ENCODE measurements around the gene EPHA6.

The EPHA6 gene

GRCh38 chr3:97108136-97108535 lies 293.7 kb downstream of the EPHA6 start:
- DNase-seq (ENCODE audit: extremely low spot score), result no peak
- ChIA-PET CTCF (no interaction called here), POLR2A (no interaction called here)
- TF ChIP-seq FOXK2 (IDR thresholded peaks at IDR 0.05) (no peak), SP1 (IDR thresholded peaks at IDR 0.05) (no peak), CTBP1 (IDR thresholded peaks at IDR 0.05; ENCODE audit: borderline replicate concordance) (no peak), NFRKB (IDR thresholded peaks at IDR 0.05) (no peak), TARDBP (IDR thresholded peaks at IDR 0.05) (no peak), ARNT (IDR thresholded peaks at IDR 0.05) (no peak), FOXM1 (IDR thresholded peaks at IDR 0.05; ENCODE audit: borderline replicate concordance) (no peak), BHLHE40 (IDR thresholded peaks at IDR 0.05; ENCODE audit: borderline replicate concordance) (no peak), FOXA1 (IDR thresholded peaks at IDR 0.05) (no peak), ELF4 (IDR thresholded peaks at IDR 0.05) (no peak), HDGF (IDR thresholded peaks at IDR 0.05; ENCODE audit: borderline replicate concordance) (no peak), LEF1 (IDR thresholded peaks at IDR 0.05; ENCODE audit: borderline replicate concordance) (no peak), SUZ12 (IDR thresholded peaks at IDR 0.05) (no peak), L3MBTL2 (conservative IDR thresholded peaks at IDR 0.05) (no peak), PKNOX1 (IDR thresholded peaks at IDR 0.05) (no peak), ZNF384 (IDR thresholded peaks at IDR 0.05) (no peak)

DNA sequence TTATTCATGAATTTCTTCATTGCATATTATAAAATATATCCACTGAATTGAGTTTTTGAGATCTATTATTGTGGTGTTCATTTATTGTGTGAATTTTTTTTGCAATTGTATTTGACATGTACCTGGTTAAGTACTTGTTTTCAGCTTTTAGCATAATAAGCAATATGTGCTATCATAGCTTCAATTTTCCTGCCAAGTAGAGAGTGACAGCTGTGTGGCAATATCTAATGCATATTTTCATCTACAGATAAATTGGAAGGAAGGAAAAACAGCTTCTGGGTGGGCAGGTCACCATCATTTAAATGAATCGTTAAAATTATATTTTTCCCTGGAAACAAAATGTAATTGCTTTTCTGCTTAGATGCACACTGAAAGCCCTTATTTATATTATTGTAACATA lies 296.9 kb downstream of the EPHA6 start:
- TF ChIP-seq SUZ12 (IDR thresholded peaks at IDR 0.05) (no peak), NFRKB (IDR thresholded peaks at IDR 0.05) (no peak), ELF4 (IDR thresholded peaks at IDR 0.05) (no peak), FOXK2 (IDR thresholded peaks at IDR 0.05) (no peak), FOXA1 (IDR thresholded peaks at IDR 0.05) (no peak), TARDBP (IDR thresholded peaks at IDR 0.05) (no peak), HDGF (IDR thresholded peaks at IDR 0.05; ENCODE audit: borderline replicate concordance) (no peak), BHLHE40 (IDR thresholded peaks at IDR 0.05; ENCODE audit: borderline replicate concordance) (no peak), FOXM1 (IDR thresholded peaks at IDR 0.05; ENCODE audit: borderline replicate concordance) (no peak), ZNF384 (IDR thresholded peaks at IDR 0.05) (no peak), ARNT (IDR thresholded peaks at IDR 0.05) (no peak)
- ChIA-PET POLR2A (no interaction called here), CTCF (interaction anchor here (0.6 to 0.7 kb wide), 2 partner anchors 42 to 247 kb away, joined by 3 to 4 read pairs; no protein-coding TSS in a partner anchor)
- no peak for DNase-seq (ENCODE audit: extremely low spot score)

DNA sequence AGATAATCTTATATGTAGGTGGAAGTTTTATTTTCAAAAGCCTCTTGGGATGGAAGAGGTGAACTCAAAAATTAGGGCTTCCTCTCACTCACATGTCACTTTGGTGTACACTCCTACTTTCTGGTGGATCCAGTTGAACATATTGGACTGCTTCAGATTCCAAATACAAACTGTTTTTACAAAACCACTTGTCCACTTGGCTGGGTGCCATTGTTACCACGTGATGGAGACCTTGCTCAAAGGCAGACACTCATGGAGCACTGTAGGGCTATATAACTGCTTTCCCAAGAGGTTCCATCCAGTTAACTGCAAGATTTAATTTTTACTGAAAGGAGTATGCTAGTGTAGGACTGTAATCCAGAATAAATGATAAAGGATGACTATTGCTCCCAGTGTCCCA lies 307.0 kb downstream of the EPHA6 start:
- DNase-seq (ENCODE audit: extremely low spot score), result no peak
- CTCF ChIA-PET, result no interaction called here
- no peak for TF ChIP-seq CTBP1 (IDR thresholded peaks at IDR 0.05; ENCODE audit: borderline replicate concordance)
- no peak for TF ChIP-seq SUZ12 (IDR thresholded peaks at IDR 0.05)
- TF ChIP-seq LEF1 (IDR thresholded peaks at IDR 0.05; ENCODE audit: borderline replicate concordance), result no peak
- no peak for TF ChIP-seq ARNT (IDR thresholded peaks at IDR 0.05)
- TF ChIP-seq FOXM1 (IDR thresholded peaks at IDR 0.05; ENCODE audit: borderline replicate concordance), result no peak
- no peak for TF ChIP-seq NFRKB (IDR thresholded peaks at IDR 0.05)
- TF ChIP-seq ELF4 (IDR thresholded peaks at IDR 0.05), result no peak
- TF ChIP-seq HDGF (IDR thresholded peaks at IDR 0.05; ENCODE audit: borderline replicate concordance), result no peak
- no peak for TF ChIP-seq L3MBTL2 (conservative IDR thresholded peaks at IDR 0.05)
- POLR2A ChIA-PET, result no interaction called here

- ChIA-PET CTCF (no interaction called here), POLR2A (no interaction called here)
- TF ChIP-seq ELF4 (IDR thresholded peaks at IDR 0.05), result no peak
- TF ChIP-seq FOXK2 (IDR thresholded peaks at IDR 0.05), result no peak
- TF ChIP-seq FOXM1 (IDR thresholded peaks at IDR 0.05; ENCODE audit: borderline replicate concordance), result no peak
- TF ChIP-seq SUZ12 (IDR thresholded peaks at IDR 0.05), result no peak
- TF ChIP-seq ZNF384 (IDR thresholded peaks at IDR 0.05), result no peak
- no peak for TF ChIP-seq LEF1 (IDR thresholded peaks at IDR 0.05; ENCODE audit: borderline replicate concordance)
- no peak for TF ChIP-seq PKNOX1 (IDR thresholded peaks at IDR 0.05)
- no peak for TF ChIP-seq NFRKB (IDR thresholded peaks at IDR 0.05)
- no peak for TF ChIP-seq ARNT (IDR thresholded peaks at IDR 0.05)
- TF ChIP-seq FOXA1 (IDR thresholded peaks at IDR 0.05), result no peak
- TF ChIP-seq HDGF (IDR thresholded peaks at IDR 0.05; ENCODE audit: borderline replicate concordance), result no peak
- no peak for TF ChIP-seq SP1 (IDR thresholded peaks at IDR 0.05)
- TF ChIP-seq TARDBP (IDR thresholded peaks at IDR 0.05), result no peak
- no peak for DNase-seq (ENCODE audit: extremely low spot score)
These were observed 311.6 kb downstream of the EPHA6 start for GRCh38 chr3:97125902-97126499.

DNA sequence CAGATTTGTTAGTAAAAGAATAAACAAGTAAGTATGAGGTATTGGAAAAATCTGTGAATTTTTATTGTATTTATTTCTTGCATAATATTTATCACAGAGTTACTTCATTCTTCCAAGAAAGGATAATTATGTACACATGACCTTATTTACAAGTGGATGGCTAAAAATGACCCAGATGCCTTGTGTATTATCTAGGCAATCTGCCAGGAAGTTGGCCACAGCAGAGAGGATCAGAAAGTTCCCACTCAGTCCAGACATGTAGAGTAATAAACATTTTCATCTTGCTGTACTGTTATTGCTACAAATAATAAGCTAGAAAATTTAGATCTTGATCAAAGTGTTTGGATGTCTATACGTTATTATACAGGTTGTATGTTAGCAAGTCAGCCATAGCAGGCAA lies 317.1 kb downstream of the EPHA6 start:
- ChIA-PET CTCF (no interaction called here), POLR2A (no interaction called here)
- no peak for DNase-seq (ENCODE audit: extremely low spot score)
- TF ChIP-seq TARDBP (IDR thresholded peaks at IDR 0.05) (no peak), FOXA1 (IDR thresholded peaks at IDR 0.05) (no peak), HDGF (IDR thresholded peaks at IDR 0.05; ENCODE audit: borderline replicate concordance) (no peak), PKNOX1 (IDR thresholded peaks at IDR 0.05) (no peak), SP1 (IDR thresholded peaks at IDR 0.05) (no peak), FOXK2 (IDR thresholded peaks at IDR 0.05) (no peak), BHLHE40 (IDR thresholded peaks at IDR 0.05; ENCODE audit: borderline replicate concordance) (no peak), SUZ12 (IDR thresholded peaks at IDR 0.05) (no peak), NFRKB (IDR thresholded peaks at IDR 0.05) (no peak), CTBP1 (IDR thresholded peaks at IDR 0.05; ENCODE audit: borderline replicate concordance) (no peak), L3MBTL2 (conservative IDR thresholded peaks at IDR 0.05) (no peak), ZNF384 (IDR thresholded peaks at IDR 0.05) (no peak), ELF4 (IDR thresholded peaks at IDR 0.05) (no peak)

GRCh38 chr3:97138914-97139541 lies 324.6 kb downstream of the EPHA6 start:
- TF ChIP-seq ELF4 (IDR thresholded peaks at IDR 0.05), result no peak
- no peak for TF ChIP-seq TARDBP (IDR thresholded peaks at IDR 0.05)
- no peak for TF ChIP-seq SP1 (IDR thresholded peaks at IDR 0.05)
- TF ChIP-seq FOXK2 (IDR thresholded peaks at IDR 0.05), result no peak
- no peak for TF ChIP-seq FOXA1 (IDR thresholded peaks at IDR 0.05)
- no peak for TF ChIP-seq BHLHE40 (IDR thresholded peaks at IDR 0.05; ENCODE audit: borderline replicate concordance)
- TF ChIP-seq ARNT (IDR thresholded peaks at IDR 0.05), result no peak
- TF ChIP-seq HDGF (IDR thresholded peaks at IDR 0.05; ENCODE audit: borderline replicate concordance), result no peak
- no peak for TF ChIP-seq SUZ12 (IDR thresholded peaks at IDR 0.05)
- TF ChIP-seq CTBP1 (IDR thresholded peaks at IDR 0.05; ENCODE audit: borderline replicate concordance), result no peak
- no peak for TF ChIP-seq ZNF384 (IDR thresholded peaks at IDR 0.05)
- TF ChIP-seq PKNOX1 (IDR thresholded peaks at IDR 0.05), result no peak
- TF ChIP-seq NFRKB (IDR thresholded peaks at IDR 0.05), result no peak
- TF ChIP-seq FOXM1 (IDR thresholded peaks at IDR 0.05; ENCODE audit: borderline replicate concordance), result no peak
- TF ChIP-seq L3MBTL2 (conservative IDR thresholded peaks at IDR 0.05), result no peak
- TF ChIP-seq LEF1 (IDR thresholded peaks at IDR 0.05; ENCODE audit: borderline replicate concordance), result no peak
- DNase-seq (ENCODE audit: extremely low spot score), result peak; percentile 22
- ChIA-PET CTCF (no interaction called here), POLR2A (no interaction called here)

All from HEK293T (cell line).